ENCODE measurements around the gene SLC17A5. TPM values are rescaled to one million over a fixed set of nuclear protein-coding genes. Genes with fewer than 3 reads are reported as not detected.
A peak's percentile ranks its signal among the peaks of the same experiment; 100 is the strongest.

SLC17A5 gene
- total and polyA plus RNA-seq, 9 of the 15 experiments (the other 6 are each of a cell fraction or from before 2014, with no cell fraction given), result 1.3 to 7.2 (median 3.4) TPM

- TF ChIP-seq, protein P1, sequence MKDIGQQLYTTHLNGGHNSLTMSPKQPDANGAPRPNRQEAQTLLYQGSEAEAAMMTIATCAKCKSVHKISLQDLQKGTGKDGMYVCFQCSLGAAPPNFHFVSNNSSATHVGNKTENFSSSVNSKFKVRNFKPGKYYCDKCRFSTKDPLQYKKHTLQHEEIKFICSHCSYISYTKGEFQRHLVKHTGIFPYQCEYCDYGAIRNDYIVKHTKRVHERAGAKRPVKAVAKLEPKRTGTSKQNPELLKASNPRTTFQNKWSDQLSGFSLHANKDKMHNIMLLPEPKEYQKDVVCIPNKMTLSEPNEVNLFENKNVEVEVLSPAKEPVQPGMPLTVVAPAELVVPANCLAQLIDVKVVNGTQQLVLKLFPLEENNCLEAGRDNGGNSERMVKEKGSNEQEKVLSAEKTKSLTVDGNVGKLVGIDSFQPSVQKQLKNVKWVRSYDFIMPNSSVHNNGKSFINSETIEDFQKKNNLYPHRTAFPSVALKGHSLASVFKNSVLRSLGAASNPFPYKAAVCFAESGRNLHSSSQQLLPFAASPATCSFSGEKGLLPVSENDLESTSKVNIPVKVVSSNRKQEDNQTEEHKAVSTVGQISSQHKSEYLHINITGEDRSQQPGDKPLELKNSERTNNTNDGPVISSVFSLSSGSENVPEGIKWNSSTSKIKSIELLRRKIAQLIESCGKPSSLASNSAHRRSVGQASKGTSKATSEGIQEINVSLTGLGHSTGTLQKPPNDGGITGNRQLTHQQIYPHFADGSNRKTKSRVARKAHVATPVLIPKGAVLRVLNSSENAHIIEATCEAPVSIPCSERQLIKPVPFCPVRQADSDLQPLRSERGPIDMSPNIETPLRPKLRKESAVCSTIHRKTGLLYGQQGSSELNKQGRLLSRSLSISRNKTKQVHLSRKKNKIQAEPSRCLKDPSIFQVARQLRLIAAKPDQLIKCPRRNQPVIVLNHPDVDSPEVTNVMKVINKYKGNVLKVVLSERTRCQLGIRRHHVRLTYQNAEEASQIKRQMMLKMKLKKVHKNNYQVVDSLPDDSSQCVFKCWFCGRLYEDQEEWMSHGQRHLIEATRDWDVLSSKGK (CRISPR knock-in tag; IDR thresholded peaks at IDR 0.05), result no peak; the same call in 1 of the 2 replicates
- TF ChIP-seq ZNF134 (CRISPR knock-in tag; conservative IDR thresholded peaks at IDR 0.05), result peak; percentile 95
- TF ChIP-seq THRA (IDR thresholded peaks at IDR 0.05), result no peak
- TF ChIP-seq, protein P2, sequence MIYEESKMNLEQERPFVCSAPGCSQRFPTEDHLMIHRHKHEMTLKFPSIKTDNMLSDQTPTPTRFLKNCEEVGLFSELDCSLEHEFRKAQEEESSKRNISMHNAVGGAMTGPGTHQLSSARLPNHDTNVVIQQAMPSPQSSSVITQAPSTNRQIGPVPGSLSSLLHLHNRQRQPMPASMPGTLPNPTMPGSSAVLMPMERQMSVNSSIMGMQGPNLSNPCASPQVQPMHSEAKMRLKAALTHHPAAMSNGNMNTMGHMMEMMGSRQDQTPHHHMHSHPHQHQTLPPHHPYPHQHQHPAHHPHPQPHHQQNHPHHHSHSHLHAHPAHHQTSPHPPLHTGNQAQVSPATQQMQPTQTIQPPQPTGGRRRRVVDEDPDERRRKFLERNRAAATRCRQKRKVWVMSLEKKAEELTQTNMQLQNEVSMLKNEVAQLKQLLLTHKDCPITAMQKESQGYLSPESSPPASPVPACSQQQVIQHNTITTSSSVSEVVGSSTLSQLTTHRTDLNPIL (CRISPR knock-in tag; IDR thresholded peaks at IDR 0.05), result peak; percentile 98
- TF ChIP-seq EZH2 (IDR thresholded peaks at IDR 0.05; ENCODE audit: borderline replicate concordance, low read depth, low read length), result no peak
- peak; percentile 56 for TF ChIP-seq RBFOX2 (IDR thresholded peaks at IDR 0.05; ENCODE audit: low read depth, low read length)
- peak; percentile 99 for TF ChIP-seq ZNF445 (CRISPR knock-in tag; IDR thresholded peaks at IDR 0.05; ENCODE audit: low read depth)
- TF ChIP-seq BMI1 (IDR thresholded peaks at IDR 0.05; ENCODE audit: low read length), result no peak
- peak; percentile 95 for TF ChIP-seq ZNF174 (CRISPR knock-in tag; IDR thresholded peaks at IDR 0.05)
- TF ChIP-seq FOXA3 (CRISPR knock-in tag; conservative IDR thresholded peaks at IDR 0.05 in 1 of 2, IDR thresholded peaks at IDR 0.05 in 1 of 2), result peak in 1 of 2 experiments; percentile 75; a peak in 2 of 4 replicates
- TF ChIP-seq RHOXF2B (CRISPR knock-in tag; conservative IDR thresholded peaks at IDR 0.05), result peak; percentile 99
- no peak for TF ChIP-seq MYNN (IDR thresholded peaks at IDR 0.05)
- no peak for TF ChIP-seq MYNN (CRISPR knock-in tag; IDR thresholded peaks at IDR 0.05)
- TF ChIP-seq, protein P3, sequence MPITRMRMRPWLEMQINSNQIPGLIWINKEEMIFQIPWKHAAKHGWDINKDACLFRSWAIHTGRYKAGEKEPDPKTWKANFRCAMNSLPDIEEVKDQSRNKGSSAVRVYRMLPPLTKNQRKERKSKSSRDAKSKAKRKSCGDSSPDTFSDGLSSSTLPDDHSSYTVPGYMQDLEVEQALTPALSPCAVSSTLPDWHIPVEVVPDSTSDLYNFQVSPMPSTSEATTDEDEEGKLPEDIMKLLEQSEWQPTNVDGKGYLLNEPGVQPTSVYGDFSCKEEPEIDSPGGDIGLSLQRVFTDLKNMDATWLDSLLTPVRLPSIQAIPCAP (CRISPR knock-in tag; IDR thresholded peaks at IDR 0.05; ENCODE audit: borderline replicate concordance), result no peak
- TF ChIP-seq, protein P4, sequence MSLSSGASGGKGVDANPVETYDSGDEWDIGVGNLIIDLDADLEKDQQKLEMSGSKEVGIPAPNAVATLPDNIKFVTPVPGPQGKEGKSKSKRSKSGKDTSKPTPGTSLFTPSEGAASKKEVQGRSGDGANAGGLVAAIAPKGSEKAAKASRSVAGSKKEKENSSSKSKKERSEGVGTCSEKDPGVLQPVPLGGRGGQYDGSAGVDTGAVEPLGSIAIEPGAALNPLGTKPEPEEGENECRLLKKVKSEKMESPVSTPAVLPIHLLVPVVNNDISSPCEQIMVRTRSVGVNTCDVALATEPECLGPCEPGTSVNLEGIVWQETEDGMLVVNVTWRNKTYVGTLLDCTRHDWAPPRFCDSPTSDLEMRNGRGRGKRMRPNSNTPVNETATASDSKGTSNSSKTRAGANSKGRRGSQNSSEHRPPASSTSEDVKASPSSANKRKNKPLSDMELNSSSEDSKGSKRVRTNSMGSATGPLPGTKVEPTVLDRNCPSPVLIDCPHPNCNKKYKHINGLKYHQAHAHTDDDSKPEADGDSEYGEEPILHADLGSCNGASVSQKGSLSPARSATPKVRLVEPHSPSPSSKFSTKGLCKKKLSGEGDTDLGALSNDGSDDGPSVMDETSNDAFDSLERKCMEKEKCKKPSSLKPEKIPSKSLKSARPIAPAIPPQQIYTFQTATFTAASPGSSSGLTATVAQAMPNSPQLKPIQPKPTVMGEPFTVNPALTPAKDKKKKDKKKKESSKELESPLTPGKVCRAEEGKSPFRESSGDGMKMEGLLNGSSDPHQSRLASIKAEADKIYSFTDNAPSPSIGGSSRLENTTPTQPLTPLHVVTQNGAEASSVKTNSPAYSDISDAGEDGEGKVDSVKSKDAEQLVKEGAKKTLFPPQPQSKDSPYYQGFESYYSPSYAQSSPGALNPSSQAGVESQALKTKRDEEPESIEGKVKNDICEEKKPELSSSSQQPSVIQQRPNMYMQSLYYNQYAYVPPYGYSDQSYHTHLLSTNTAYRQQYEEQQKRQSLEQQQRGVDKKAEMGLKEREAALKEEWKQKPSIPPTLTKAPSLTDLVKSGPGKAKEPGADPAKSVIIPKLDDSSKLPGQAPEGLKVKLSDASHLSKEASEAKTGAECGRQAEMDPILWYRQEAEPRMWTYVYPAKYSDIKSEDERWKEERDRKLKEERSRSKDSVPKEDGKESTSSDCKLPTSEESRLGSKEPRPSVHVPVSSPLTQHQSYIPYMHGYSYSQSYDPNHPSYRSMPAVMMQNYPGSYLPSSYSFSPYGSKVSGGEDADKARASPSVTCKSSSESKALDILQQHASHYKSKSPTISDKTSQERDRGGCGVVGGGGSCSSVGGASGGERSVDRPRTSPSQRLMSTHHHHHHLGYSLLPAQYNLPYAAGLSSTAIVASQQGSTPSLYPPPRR (CRISPR knock-in tag; IDR thresholded peaks at IDR 0.05; ENCODE audit: borderline replicate concordance), result no peak
Measured at GRCh38 chr6:73564578-73565345, 89.0 kb downstream of the SLC17A5 start (continued).

Measured in K562 (cell line).